ENCODE results near the gene FMR1NB.

DNA sequence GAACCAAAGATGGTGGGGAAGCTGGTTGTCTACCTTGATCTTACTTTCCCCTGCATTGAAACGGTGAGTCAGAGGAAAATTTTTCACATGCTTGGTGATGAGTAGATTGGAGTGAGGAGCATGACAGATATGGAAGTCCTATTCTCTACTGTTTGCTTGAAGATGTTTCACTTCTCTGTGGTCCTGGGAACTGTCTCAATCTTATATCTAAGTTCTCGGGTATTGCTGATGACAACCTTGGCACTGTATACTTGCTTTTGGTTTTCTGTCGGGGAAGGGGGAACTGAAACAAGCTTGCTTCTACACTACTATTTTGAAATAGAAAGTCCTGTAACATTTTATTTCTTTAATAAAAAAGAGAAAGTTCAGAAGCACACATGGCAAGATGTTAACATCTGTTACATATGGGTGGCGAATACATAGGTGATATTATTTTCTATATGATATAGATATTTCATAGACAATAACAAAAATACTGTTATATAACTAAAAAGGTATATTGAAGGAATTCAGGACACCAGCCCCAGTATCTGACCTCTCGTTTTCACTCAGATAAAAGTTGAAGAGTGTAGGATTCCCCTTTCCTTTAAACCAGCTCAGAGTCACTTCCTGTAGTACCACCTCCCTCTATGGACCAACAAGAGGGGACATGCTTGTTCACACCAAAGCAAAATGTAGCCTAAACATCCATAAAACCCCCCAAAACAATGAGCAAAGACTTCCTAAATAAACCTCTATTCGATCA is 88.8 kb downstream of the FMR1NB start:
- TF ChIP-seq, protein P1, sequence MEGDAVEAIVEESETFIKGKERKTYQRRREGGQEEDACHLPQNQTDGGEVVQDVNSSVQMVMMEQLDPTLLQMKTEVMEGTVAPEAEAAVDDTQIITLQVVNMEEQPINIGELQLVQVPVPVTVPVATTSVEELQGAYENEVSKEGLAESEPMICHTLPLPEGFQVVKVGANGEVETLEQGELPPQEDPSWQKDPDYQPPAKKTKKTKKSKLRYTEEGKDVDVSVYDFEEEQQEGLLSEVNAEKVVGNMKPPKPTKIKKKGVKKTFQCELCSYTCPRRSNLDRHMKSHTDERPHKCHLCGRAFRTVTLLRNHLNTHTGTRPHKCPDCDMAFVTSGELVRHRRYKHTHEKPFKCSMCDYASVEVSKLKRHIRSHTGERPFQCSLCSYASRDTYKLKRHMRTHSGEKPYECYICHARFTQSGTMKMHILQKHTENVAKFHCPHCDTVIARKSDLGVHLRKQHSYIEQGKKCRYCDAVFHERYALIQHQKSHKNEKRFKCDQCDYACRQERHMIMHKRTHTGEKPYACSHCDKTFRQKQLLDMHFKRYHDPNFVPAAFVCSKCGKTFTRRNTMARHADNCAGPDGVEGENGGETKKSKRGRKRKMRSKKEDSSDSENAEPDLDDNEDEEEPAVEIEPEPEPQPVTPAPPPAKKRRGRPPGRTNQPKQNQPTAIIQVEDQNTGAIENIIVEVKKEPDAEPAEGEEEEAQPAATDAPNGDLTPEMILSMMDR (conservative IDR thresholded peaks at IDR 0.05; ENCODE audit: low read depth, low read length) = no peak
- no peak for TF ChIP-seq POLR2A (IDR thresholded peaks at IDR 0.05; ENCODE audit: low read depth, low read length)
- no peak for TF ChIP-seq MAFK (IDR thresholded peaks at IDR 0.05; ENCODE audit: low read depth, low read length)
- TF ChIP-seq RFX5 (IDR thresholded peaks at IDR 0.05; ENCODE audit: low read depth, low read length) = no peak

Data from IMR-90 (cell line).